Small intestine (tissue), 7 donors: ENCODE data around the gene G3BP2. TPM values are rescaled to one million over a fixed set of nuclear protein-coding genes. Genes with fewer than 3 reads are reported as not detected.
"Not testable (repeated sequence)": the region's sequence is repeated elsewhere in the genome, so short reads cannot be mapped to it uniquely, and the experiment has no call there.

ENCODE experiments used
- DNase-seq, 2 donors: peaks; one replicate each; pipeline versions ENCODE4 v3.0.0 to v3.0.0-alpha.2; 2013
- FAIRE-seq: peaks from 2 replicates; lab custom pipeline; 2012; peaks lifted over from hg19 to GRCh38; lab: Jason Lieb, UNC
- H3K27ac ChIP-seq, 3 donors: one replicate each; pipeline ENCODE4 v1.5.1; 2013; ENCODE audit warnings: low read length in 2 of 3, mild to moderate bottlenecking in 2 of 3, control low read depth in 1 of 3, inconsistent platforms in 1 of 3, low read depth in 1 of 3, moderate library complexity in 1 of 3
- H3K27me3 ChIP-seq, 3 donors: one replicate each; pipeline ENCODE4 v1.6.1; 2013; ENCODE audit warnings: low read length in 3 of 3, inconsistent platforms in 1 of 3; ENCODE audit not compliant: control insufficient read depth in 3 of 3, insufficient read depth in 3 of 3
- H3K36me3 ChIP-seq, 3 donors: one replicate each; pipeline ENCODE4 v1.6.1; 2013; ENCODE audit warnings: low read length in 3 of 3, inconsistent platforms in 1 of 3, low read depth in 1 of 3, mild to moderate bottlenecking in 1 of 3, moderate library complexity in 1 of 3; ENCODE audit not compliant: control insufficient read depth in 3 of 3, insufficient read depth in 2 of 3
- H3K4me1 ChIP-seq, 3 donors: one replicate each; pipeline ENCODE4 v1.6.1; 2013; ENCODE audit warnings: low read length in 2 of 3, inconsistent platforms in 1 of 3, low read depth in 1 of 3, mild to moderate bottlenecking in 1 of 3, moderate library complexity in 1 of 3; ENCODE audit not compliant: control insufficient read depth in 3 of 3, insufficient read depth in 2 of 3
- H3K4me3 ChIP-seq, 3 donors: one replicate each; pipeline ENCODE4 v1.5.1; 2013; ENCODE audit warnings: low read length in 3 of 3, control low read depth in 1 of 3, inconsistent platforms in 1 of 3, low read depth in 1 of 3, mild to moderate bottlenecking in 1 of 3, moderate library complexity in 1 of 3
- H3K9me3 ChIP-seq, 2 donors: one replicate each; pipeline ENCODE4 v1.6.1; 2013; ENCODE audit warnings: low read depth in 1 of 2, low read length in 1 of 2; ENCODE audit not compliant: control insufficient read depth in 2 of 2, insufficient read depth in 1 of 2
- WGBS, 3 donors: extraction: QIAGEN DNeasy Blood & Tissue Kit; methylation state at CpG; one replicate each; pipeline ENCODE4 v1.1.7; 2013; 5-methylcytosine and 5-hydroxymethylcytosine counted together
- polyA plus RNA-seq, 4 donors: library from polyadenylated mRNA; stranded (reverse) in 3 of 4; unstranded in 1 of 4; fragments of 200-250 nt in 3 of 4; fragments of 120-200 nt in 1 of 4; gene quantifications; one replicate each; pipeline versions ENCODE4 v1.2.1 to v1.2.3, GENCODE V29; 2013
- donor health status: healthy with polysubstance abuse.
- donor health status: control.
- donor health status: control.
- donor health status: Bipolar disorder and iron deficiency.
- donor health status: healthy.

The G3BP2 gene
- polyA plus RNA-seq, 4 donors, result 44.1 to 145 (median 50.0) TPM

DNA sequence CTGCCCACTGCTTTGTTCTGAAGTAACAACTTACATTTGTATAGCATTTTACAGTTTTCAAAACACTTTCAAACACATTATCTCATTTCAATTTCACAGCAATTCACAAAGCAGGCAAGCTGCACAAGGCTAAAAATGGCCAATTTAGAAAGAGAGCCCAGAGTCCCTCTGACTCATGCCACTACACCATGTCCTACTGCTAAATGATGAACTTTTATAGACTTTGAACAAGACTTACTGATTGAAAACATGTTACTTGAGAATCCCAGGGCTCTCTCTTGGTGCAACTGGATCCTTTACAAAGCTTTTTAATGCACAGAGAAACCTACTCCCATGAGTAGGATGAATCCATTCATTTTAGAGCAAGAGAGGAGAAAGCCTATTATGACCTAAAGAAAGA, 5.8 kb upstream of the G3BP2 start:
- H3K4me3 ChIP-seq, result no peak overlapping the region
- H3K4me1 ChIP-seq, result peaks cover 0 to 12% (median 3%) of the 10 kb centered on the region in 3 donors
- no peaks in the 10 kb centered on the region for H3K9me3 ChIP-seq
- no peak overlapping the region for H3K27ac ChIP-seq
- FAIRE-seq, result no peak
- no peak for DNase-seq
- no peaks in the 10 kb centered on the region for H3K27me3 ChIP-seq
- H3K36me3 ChIP-seq, result no peaks in the 10 kb centered on the region

GRCh38 chr4:75678473-75678872, 5.3 kb upstream of the G3BP2 start:
- Histone ChIP-seq H3K9me3 (no peaks in the 10 kb centered on the region), H3K27ac (no peak overlapping the region), H3K27me3 (no peaks in the 10 kb centered on the region), H3K36me3 (no peaks in the 10 kb centered on the region), H3K4me3 (no peak overlapping the region), H3K4me1 (peaks cover 0 to 14% (median 3%) of the 10 kb centered on the region in 3 donors)
- FAIRE-seq (no peak), DNase-seq (no peak)

GRCh38 chr4:75675004-75675531, 1.9 kb upstream of the G3BP2 start:
- 85 to 89% (median 86%) methylated on average over 11 of the region's 11 CpGs for WGBS, 3 donors
- FAIRE-seq (no peak), DNase-seq (peak in 1 of 2 donors; percentile 76)
- H3K36me3 ChIP-seq, result no peaks in the 10 kb centered on the region
- H3K27ac ChIP-seq, result peak overlapping the region in 2 of 3 donors; percentile 51 to 58
- H3K9me3 ChIP-seq, result no peaks in the 10 kb centered on the region
- no peak overlapping the region for H3K4me3 ChIP-seq
- H3K4me1 ChIP-seq, result peaks cover 0 to 19% (median 10%) of the 10 kb centered on the region in 3 donors
- no peaks in the 10 kb centered on the region for H3K27me3 ChIP-seq

GRCh38 chr4:75673959-75674328, 733 bp upstream of the G3BP2 start:
- 30 to 40% (median 39%) methylated on average over 5 of the region's 5 CpGs for WGBS, 3 donors
- H3K4me1 ChIP-seq, result peaks cover 0 to 25% (median 20%) of the 10 kb centered on the region in 3 donors

DNA sequence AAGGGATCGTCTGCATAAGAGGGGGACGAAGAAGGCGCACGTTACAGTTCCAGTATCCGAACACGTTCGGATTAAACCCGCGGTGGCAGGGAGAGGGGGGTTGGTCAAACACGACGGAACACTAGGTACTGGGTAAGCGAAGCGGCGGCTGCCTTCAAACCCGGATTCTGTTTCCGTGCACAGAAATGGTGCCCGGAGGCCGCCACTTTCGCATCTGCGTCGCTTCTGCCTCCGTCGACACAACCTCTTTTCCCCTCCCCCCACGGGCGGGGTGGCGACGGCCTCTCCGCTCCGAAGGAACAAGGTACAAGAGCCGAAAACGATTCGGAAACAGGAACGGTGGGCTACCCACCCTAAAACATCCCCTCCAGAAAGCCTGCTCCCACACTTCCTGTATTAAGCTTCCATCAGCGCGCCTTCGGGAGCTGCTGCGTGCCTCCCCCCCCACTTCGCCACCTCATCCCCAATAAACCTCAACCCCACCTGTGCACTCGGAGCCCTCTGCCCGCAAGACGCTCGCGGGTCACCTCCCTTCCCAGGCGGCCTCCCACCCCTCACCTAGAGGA, 667 bp downstream of the G3BP2 start:
- FAIRE-seq, result no peak
- 0% methylated on average over 42 to 44 of the region's 44 CpGs for WGBS, 3 donors
- peak; percentile 73 to 88 for DNase-seq
- peak overlapping the region; percentile 96 to 97 (median 97) for H3K27ac ChIP-seq
- H3K36me3 ChIP-seq, result peaks cover 0 to 3% (median 0%) of the 10 kb centered on the region in 3 donors
- H3K27me3 ChIP-seq, result no peaks in the 10 kb centered on the region
- H3K4me3 ChIP-seq, result peak overlapping the region; percentile 77 to 99 (median 88)
- no peaks in the 10 kb centered on the region for H3K9me3 ChIP-seq
- peaks cover 2 to 25% (median 22%) of the 10 kb centered on the region in 3 donors for H3K4me1 ChIP-seq

More at GRCh38 chr4:75673959-75674328, 733 bp upstream of the G3BP2 start:
- peaks cover 0 to 3% (median 0%) of the 10 kb centered on the region in 3 donors for H3K36me3 ChIP-seq
- peak overlapping the region in 2 of 3 donors; percentile 39 to 99 for H3K4me3 ChIP-seq
- no peaks in the 10 kb centered on the region for H3K27me3 ChIP-seq
- no peak for FAIRE-seq
- H3K9me3 ChIP-seq, result no peaks in the 10 kb centered on the region
- DNase-seq, result no peak
- H3K27ac ChIP-seq, result peak overlapping the region; percentile 80 to 97 (median 97)

DNA sequence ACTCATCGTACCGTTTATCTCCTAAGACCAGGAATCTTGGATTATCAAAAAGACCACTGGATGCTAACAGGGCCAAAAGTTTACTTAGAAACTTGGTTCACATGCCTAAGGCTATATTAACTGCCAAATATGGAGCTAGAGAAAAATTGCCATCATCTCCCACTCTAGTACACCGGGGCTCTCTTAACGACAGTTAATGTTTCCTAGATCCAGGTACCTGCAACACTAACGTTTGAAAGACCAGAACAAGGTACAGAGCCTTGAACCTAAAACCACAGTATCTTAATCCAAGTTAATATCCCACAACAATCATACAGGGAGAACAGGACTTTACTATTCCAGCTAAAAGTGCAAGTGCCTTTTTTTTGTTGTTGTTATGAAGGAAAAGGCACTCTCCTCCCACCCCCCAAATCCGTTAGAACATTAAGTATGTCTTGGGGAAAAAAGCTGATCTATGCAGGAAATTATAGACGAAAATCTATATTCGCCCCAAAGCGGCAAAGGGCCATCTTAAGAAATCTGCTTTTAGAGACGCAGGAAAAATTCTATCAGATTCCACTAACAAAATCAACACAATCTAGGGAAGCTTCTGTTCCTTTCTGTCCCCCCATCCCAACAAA, 1.3 kb downstream of the G3BP2 start:
- Histone ChIP-seq H3K4me1 (peaks cover 3 to 28% (median 22%) of the 10 kb centered on the region in 3 donors), H3K36me3 (peaks cover 0 to 5% (median 0%) of the 10 kb centered on the region in 3 donors), H3K9me3 (no peaks in the 10 kb centered on the region), H3K4me3 (peak overlapping the region; percentile 77 to 99 (median 88)), H3K27me3 (no peaks in the 10 kb centered on the region), H3K27ac (peak overlapping the region; percentile 96 to 97 (median 97))
- DNase-seq, result peak; percentile 10 to 46
- WGBS, 3 donors, result 2 to 7% (median 6%) methylated on average over 10 of the region's 10 CpGs
- no peak for FAIRE-seq

GRCh38 chr4:75668596-75668995, 4.6 kb downstream of the G3BP2 start:
- Histone ChIP-seq H3K4me3 (no peak overlapping the region), H3K36me3 (peaks cover 0 to 14% (median 0%) of the 10 kb centered on the region in 3 donors), H3K9me3 (no peaks in the 10 kb centered on the region), H3K27me3 (no peaks in the 10 kb centered on the region), H3K4me1 (peaks cover 8 to 21% (median 19%) of the 10 kb centered on the region in 3 donors), H3K27ac (no peak overlapping the region)
- FAIRE-seq (no peak), DNase-seq (no peak)

DNA sequence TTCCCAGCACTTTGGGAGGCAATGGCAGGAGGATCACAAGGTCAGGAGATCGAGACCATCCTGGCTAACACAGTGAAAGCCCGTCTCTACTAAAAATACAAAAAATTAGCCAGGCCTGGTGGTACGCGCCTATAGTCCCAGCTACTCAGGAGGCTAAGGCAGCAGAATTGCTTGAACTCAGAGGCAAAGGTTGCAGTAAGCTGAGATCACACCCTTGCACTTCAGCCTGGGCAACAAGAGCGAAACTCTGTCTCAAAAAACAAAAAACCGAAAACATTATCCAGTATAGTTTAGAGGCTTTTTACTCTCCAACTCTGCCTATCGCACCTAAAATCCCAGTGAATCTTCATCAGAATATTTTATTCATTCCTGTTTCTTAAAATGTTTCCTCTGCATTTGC, 5.6 kb downstream of the G3BP2 start:
- H3K4me3 ChIP-seq, H3K27me3 ChIP-seq, FAIRE-seq, H3K9me3 ChIP-seq: not testable (repeated sequence)
- WGBS, 3 donors, result 41 to 63% (median 51%) methylated on average over 7 of the region's 7 CpGs
- H3K4me1 ChIP-seq, result peaks cover 8 to 21% (median 19%) of the 10 kb centered on the region in 3 donors
- DNase-seq, result peak; percentile 39 to 54
- H3K36me3 ChIP-seq, result peaks cover 0 to 14% (median 0%) of the 10 kb centered on the region in 3 donors
- H3K27ac ChIP-seq, result peak overlapping the region in 1 of 3 donors; percentile 76
